K562 (cell line): ENCODE measurements around the gene GGNBP2. TPM values are rescaled to one million over a fixed set of nuclear protein-coding genes. Genes with fewer than 3 reads are reported as not detected.

Experiments used
- BMI1 ChIP-seq: fragments of 150-350 bp; IDR thresholded peaks from 2 replicates; pipeline ENCODE4 v1.6.1; 2014; ENCODE audit warnings: low read length
- CREB1 ChIP-seq, 2 experiments: sonication (generic) in 1 of 2; formaldehyde crosslinking in 1 of 2; IDR thresholded peaks; 2 replicates each; pipeline versions ENCODE4 v1.6.1 to v1.8.0; 2012 to 2022; ENCODE audit warnings: inconsistent platforms in 1 of 2, mild to moderate bottlenecking in 1 of 2, missing genetic modification reagents in 1 of 2, moderate library complexity in 1 of 2
- GABPA ChIP-seq: fragments of 200-800 bp; sonication (Bioruptor generic); conservative IDR thresholded peaks from 2 replicates; pipeline ENCODE4 v1.6.1; 2016; ENCODE audit warnings: low read depth, missing genetic modification characterization, missing compliant biosample characterization
- GTF2E2 ChIP-seq: fragments of 200-800 bp; sonication (Bioruptor generic); IDR thresholded peaks from 2 replicates; pipeline ENCODE4 v1.6.1; 2016; ENCODE audit warnings: missing genetic modification characterization, missing compliant biosample characterization
- HMGN3 ChIP-seq: IDR thresholded peaks from 2 replicates; pipeline ENCODE4 v1.6.1; 2011; ENCODE audit warnings: borderline replicate concordance, low read depth, mild to moderate bottlenecking, mixed read lengths, low read length; ENCODE audit not compliant: insufficient read length; ENCODE audit errors: extremely low read depth
- MTA3 ChIP-seq: fragments of 450-650 bp; formaldehyde crosslinking; IDR thresholded peaks from 2 replicates; pipeline ENCODE4 v1.6.1; 2017; ENCODE audit warnings: mild to moderate bottlenecking, borderline replicate concordance
- POLR2AphosphoS5 ChIP-seq: IDR thresholded peaks from 2 replicates; pipeline ENCODE4 v1.6.1; 2011; ENCODE audit warnings: mild to moderate bottlenecking, low read depth, low read length, moderate library complexity; ENCODE audit not compliant: control insufficient read depth, insufficient read depth
- POLR3A ChIP-seq: IDR thresholded peaks from 2 replicates; pipeline ENCODE4 v1.6.1; 2011; ENCODE audit warnings: borderline replicate concordance, mild to moderate bottlenecking, moderate library complexity; ENCODE audit not compliant: insufficient read length, insufficient read depth; ENCODE audit errors: extremely low read depth
- POU5F1 ChIP-seq: fragments of 150-350 bp; IDR thresholded peaks from 2 replicates; pipeline ENCODE4 v1.6.1; 2014; ENCODE audit warnings: borderline replicate concordance, low read length, low read depth, mild to moderate bottlenecking; ENCODE audit not compliant: partially characterized antibody
- SAFB ChIP-seq: fragments of 200-400 bp; formaldehyde crosslinking; IDR thresholded peaks from 2 replicates; pipeline ENCODE4 v1.6.1; 2017; ENCODE audit warnings: low read depth, low read length, borderline replicate concordance
- SOX6 ChIP-seq: fragments of 450-650 bp; IDR thresholded peaks from 2 replicates; pipeline ENCODE4 v1.6.1; 2014; ENCODE audit warnings: mild to moderate bottlenecking
- STAT5B ChIP-seq: fragments of 250-450 bp; sonication (Bioruptor Pico); IDR thresholded peaks from 2 replicates; pipeline ENCODE4 v1.8.0; 2021; ENCODE audit warnings: mild to moderate bottlenecking, inconsistent platforms
- TAL1 ChIP-seq: fragments of 450-650 bp; IDR thresholded peaks from 2 replicates; pipeline ENCODE4 v1.6.1; 2016; ENCODE audit warnings: mild to moderate bottlenecking
- WHSC1 ChIP-seq: IDR thresholded peaks from one replicate; pipeline ENCODE4 v1.6.1; 2012; ENCODE audit warnings: low read length, control low read depth, inconsistent platforms
- XRCC4 ChIP-seq: IDR thresholded peaks from one replicate; pipeline ENCODE4 v1.6.1; 2011; ENCODE audit not compliant: insufficient read depth, insufficient read length; ENCODE audit errors: extremely low read depth
- ZFP1 ChIP-seq: fragments of 450-650 bp; formaldehyde crosslinking; IDR thresholded peaks from 2 replicates; pipeline ENCODE4 v1.4.0; 2020; ENCODE audit warnings: mild to moderate bottlenecking, mixed read lengths
- ZNF212 ChIP-seq: fragments of 450-650 bp; formaldehyde crosslinking; IDR thresholded peaks from 2 replicates; pipeline ENCODE4 v1.4.0; 2020; ENCODE audit warnings: mild to moderate bottlenecking
- ZNF217 ChIP-seq: sonication (generic); formaldehyde crosslinking; IDR thresholded peaks from 2 replicates; pipeline ENCODE4 v1.8.0; 2022; ENCODE audit warnings: mild to moderate bottlenecking, missing genetic modification reagents
- ZNF23 ChIP-seq: fragments of 250-450 bp; sonication (Bioruptor Pico); IDR thresholded peaks from 2 replicates; pipeline ENCODE4 v1.4.0; 2020; ENCODE audit warnings: mild to moderate bottlenecking
- ZNF785 ChIP-seq: fragments of 250-450 bp; sonication (Bioruptor Pico); IDR thresholded peaks from 2 replicates; pipeline ENCODE4 v1.4.0; 2020; ENCODE audit warnings: mild to moderate bottlenecking
- polyA plus RNA-seq, 8 experiments: library from polyadenylated mRNA; depleted of rRNA in 4 of 8; stranded (reverse) in 5 of 8; unstranded in 3 of 8; fragments of >200 nt; fragmentation: Nextera tagmentation in 2 of 8; fragmentation: Illumina TruSeq in 1 of 8; extraction: Ambion mirVana in 2 of 8; extraction: Trizol in 1 of 8; gene quantifications; 2 replicates each; pipeline versions ENCODE4 v1.2.1 to v1.2.3, GENCODE V29; 2011 to 2014; ENCODE audit warnings: inconsistent platforms in 1 of 8, missing spikeins in 1 of 8
- total RNA-seq, 7 experiments: library from RNA; depleted of rRNA in 6 of 7; stranded (reverse); fragments of >200 nt in 6 of 7; fragmentation: Illumina TruSeq in 2 of 7; extraction: Trizol in 2 of 7; gene quantifications; 2 replicates each; pipeline versions ENCODE4 v1.2.1 to v1.2.3, GENCODE V29; 2011 to 2021; ENCODE audit warnings: low replicate concordance in 1 of 7
- TF ChIP-seq, protein P1 (sequence below): fragments of 250-450 bp; sonication (Bioruptor Pico); IDR thresholded peaks from 2 replicates; pipeline ENCODE4 v1.4.0; 2020
- TF ChIP-seq, protein P2 (sequence below): fragments of 450-650 bp; IDR thresholded peaks from 2 replicates; pipeline ENCODE4 v1.6.1; 2016; ENCODE audit warnings: antibody characterized with exemption

GGNBP2 gene
- total and polyA plus RNA-seq, 9 of the 15 experiments (the other 6 are each of a cell fraction or from before 2014, with no cell fraction given), result 35.7 to 96.6 (median 64.1) TPM

DNA sequence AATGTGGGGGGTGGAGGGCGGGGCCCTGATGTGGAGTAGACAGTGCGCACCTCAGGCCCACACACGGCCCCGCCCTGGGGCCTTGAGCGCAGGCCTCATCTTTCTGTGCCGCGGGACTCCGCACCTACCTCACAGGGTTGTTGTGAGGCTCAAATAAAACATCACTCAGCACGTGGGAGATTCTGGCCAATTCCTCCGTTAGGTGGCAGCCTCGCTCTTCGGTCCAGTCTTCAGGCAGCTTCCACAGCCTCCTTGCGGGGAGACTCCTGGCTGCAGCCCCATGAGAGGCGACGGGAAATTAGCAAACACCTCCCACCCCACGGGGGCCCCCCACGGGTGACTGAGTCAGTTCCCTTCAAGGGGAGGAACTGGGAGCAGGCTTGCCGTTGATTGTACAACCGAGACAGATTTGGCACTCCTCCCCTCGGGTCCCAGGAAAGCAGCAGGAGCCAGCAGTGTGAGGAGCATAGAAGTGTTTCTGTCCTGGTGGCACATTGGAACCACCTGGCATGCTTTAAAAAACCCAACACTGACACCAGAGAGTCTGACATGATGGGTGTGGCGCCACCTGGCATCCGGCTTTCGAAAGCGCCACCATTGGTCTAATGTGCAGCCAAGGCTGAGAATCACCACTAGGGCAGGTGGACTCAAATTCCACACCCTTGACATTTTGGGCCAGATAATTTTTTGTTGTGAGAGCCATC is 64.2 kb downstream of the GGNBP2 start (continued):
- TF ChIP-seq ZNF23, result no peak
- TF ChIP-seq ZNF212 (CRISPR knock-in tag), result no peak
- TF ChIP-seq ZNF785 (CRISPR knock-in tag), result no peak
- TF ChIP-seq, protein P1, sequence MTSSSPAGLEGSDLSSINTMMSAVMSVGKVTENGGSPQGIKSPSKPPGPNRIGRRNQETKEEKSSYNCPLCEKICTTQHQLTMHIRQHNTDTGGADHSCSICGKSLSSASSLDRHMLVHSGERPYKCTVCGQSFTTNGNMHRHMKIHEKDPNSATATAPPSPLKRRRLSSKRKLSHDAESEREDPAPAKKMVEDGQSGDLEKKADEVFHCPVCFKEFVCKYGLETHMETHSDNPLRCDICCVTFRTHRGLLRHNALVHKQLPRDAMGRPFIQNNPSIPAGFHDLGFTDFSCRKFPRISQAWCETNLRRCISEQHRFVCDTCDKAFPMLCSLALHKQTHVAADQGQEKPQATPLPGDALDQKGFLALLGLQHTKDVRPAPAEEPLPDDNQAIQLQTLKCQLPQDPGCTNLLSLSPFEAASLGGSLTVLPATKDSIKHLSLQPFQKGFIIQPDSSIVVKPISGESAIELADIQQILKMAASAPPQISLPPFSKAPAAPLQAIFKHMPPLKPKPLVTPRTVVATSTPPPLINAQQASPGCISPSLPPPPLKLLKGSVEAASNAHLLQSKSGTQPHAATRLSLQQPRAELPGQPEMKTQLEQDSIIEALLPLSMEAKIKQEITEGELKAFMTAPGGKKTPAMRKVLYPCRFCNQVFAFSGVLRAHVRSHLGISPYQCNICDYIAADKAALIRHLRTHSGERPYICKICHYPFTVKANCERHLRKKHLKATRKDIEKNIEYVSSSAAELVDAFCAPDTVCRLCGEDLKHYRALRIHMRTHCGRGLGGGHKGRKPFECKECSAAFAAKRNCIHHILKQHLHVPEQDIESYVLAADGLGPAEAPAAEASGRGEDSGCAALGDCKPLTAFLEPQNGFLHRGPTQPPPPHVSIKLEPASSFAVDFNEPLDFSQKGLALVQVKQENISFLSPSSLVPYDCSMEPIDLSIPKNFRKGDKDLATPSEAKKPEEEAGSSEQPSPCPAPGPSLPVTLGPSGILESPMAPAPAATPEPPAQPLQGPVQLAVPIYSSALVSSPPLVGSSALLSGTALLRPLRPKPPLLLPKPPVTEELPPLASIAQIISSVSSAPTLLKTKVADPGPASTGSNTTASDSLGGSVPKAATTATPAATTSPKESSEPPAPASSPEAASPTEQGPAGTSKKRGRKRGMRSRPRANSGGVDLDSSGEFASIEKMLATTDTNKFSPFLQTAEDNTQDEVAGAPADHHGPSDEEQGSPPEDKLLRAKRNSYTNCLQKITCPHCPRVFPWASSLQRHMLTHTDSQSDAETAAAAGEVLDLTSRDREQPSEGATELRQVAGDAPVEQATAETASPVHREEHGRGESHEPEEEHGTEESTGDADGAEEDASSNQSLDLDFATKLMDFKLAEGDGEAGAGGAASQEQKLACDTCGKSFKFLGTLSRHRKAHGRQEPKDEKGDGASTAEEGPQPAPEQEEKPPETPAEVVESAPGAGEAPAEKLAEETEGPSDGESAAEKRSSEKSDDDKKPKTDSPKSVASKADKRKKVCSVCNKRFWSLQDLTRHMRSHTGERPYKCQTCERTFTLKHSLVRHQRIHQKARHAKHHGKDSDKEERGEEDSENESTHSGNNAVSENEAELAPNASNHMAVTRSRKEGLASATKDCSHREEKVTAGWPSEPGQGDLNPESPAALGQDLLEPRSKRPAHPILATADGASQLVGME (CRISPR knock-in tag), result no peak
- no peak for TF ChIP-seq ZNF217
- TF ChIP-seq GTF2E2, result no peak
- TF ChIP-seq ZFP1 (CRISPR knock-in tag), result no peak
- no peak for TF ChIP-seq POLR2AphosphoS5
- TF ChIP-seq MTA3, result peak; percentile 36; the same call in 1 of the 2 replicates
- TF ChIP-seq HMGN3, result no peak
- TF ChIP-seq, protein P2, sequence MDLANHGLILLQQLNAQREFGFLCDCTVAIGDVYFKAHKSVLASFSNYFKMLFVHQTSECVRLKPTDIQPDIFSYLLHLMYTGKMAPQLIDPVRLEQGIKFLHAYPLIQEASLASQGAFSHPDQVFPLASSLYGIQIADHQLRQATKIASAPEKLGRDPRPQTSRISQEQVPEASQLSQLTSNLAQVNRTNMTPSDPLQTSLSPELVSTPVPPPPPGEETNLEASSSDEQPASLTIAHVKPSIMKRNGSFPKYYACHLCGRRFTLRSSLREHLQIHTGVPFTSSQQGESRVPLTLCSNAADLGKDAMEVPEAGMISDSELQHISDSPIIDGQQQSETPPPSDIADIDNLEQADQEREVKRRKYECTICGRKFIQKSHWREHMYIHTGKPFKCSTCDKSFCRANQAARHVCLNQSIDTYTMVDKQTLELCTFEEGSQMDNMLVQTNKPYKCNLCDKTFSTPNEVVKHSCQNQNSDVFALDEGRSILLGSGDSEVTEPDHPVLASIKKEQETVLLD, result no peak
- TF ChIP-seq BMI1, result no peak
- TF ChIP-seq WHSC1, result no peak
- TF ChIP-seq XRCC4, result no peak
- TF ChIP-seq TAL1, result no peak
- no peak for TF ChIP-seq SOX6
- TF ChIP-seq GABPA (tag), result no peak
- no peak for TF ChIP-seq POU5F1
- no peak for TF ChIP-seq STAT5B (CRISPR knock-in tag)
- TF ChIP-seq POLR3A, result no peak
- TF ChIP-seq CREB1 (IDR thresholded peaks at IDR 0.05), result peak; percentile 76; the same call in 1 of the 2 replicates
- TF ChIP-seq CREB1 (CRISPR knock-in tag; IDR thresholded peaks at IDR 0.05), result 0 out of 2 replicates have a peak, but pooled peaks have one; percentile 48
- TF ChIP-seq SAFB, result peak; percentile 74; the same call in 1 of the 2 replicates
